ENCODE data around the gene GFRA1.

The GFRA1 gene

GRCh38 chr10:116253716-116254115 lies 19.3 kb downstream of the GFRA1 start:
- H3K9ac ChIP-seq (ENCODE audit: low read length) = no peak overlapping the region
- no peaks in the 10 kb centered on the region for H3K79me2 ChIP-seq (ENCODE audit: insufficient read depth, low read length)
- H3K36me3 ChIP-seq (ENCODE audit: insufficient read depth, low read length) = no peaks in the 10 kb centered on the region
- H3K4me2 ChIP-seq (ENCODE audit: low read length) = no peak overlapping the region
- no peaks in the 10 kb centered on the region for H3K9me2 ChIP-seq (ENCODE audit: low read depth, low read length)
- no peaks in the 10 kb centered on the region for H3F3A ChIP-seq (ENCODE audit: insufficient read depth, low read length)
- no peaks in the 10 kb centered on the region for H3K27me3 ChIP-seq (ENCODE audit: insufficient read depth, low read length)
- H3K27ac ChIP-seq (ENCODE audit: low read depth, low read length, poor library complexity, severe bottlenecking) = no peak overlapping the region
- H3K9me3 ChIP-seq (ENCODE audit: low read length) = no peaks in the 10 kb centered on the region
- H4K20me1 ChIP-seq (ENCODE audit: insufficient read depth, low read length) = no peaks in the 10 kb centered on the region
- no peak overlapping the region for H2AFZ ChIP-seq (ENCODE audit: low read length)
- TF ChIP-seq CTCF (IDR thresholded peaks at IDR 0.05; ENCODE audit: low read length) (no peak), EZH2 (IDR thresholded peaks at IDR 0.05; ENCODE audit: borderline replicate concordance, low read length) (no peak)
- H3K4me1 ChIP-seq (ENCODE audit: insufficient read depth, low read length, severe bottlenecking) = no peaks in the 10 kb centered on the region
- H3K4me3 ChIP-seq (ENCODE audit: low read depth, low read length, poor library complexity, severe bottlenecking) = no peak overlapping the region

GRCh38 chr10:116251602-116252395 lies 21.2 kb downstream of the GFRA1 start:
- Histone ChIP-seq H4K20me1 (ENCODE audit: insufficient read depth, low read length) (no peaks in the 10 kb centered on the region), H3K9me2 (ENCODE audit: low read depth, low read length) (no peaks in the 10 kb centered on the region), H3K4me1 (ENCODE audit: insufficient read depth, low read length, severe bottlenecking) (no peaks in the 10 kb centered on the region), H3K27ac (ENCODE audit: low read depth, low read length, poor library complexity, severe bottlenecking) (no peak overlapping the region), H3K4me2 (ENCODE audit: low read length) (no peak overlapping the region), H3K9me3 (ENCODE audit: low read length) (no peaks in the 10 kb centered on the region), H3K4me3 (ENCODE audit: low read depth, low read length, poor library complexity, severe bottlenecking) (no peak overlapping the region), H3K79me2 (ENCODE audit: insufficient read depth, low read length) (no peaks in the 10 kb centered on the region), H2AFZ (ENCODE audit: low read length) (no peak overlapping the region), H3K27me3 (ENCODE audit: insufficient read depth, low read length) (no peaks in the 10 kb centered on the region), H3F3A (ENCODE audit: insufficient read depth, low read length) (no peaks in the 10 kb centered on the region), H3K36me3 (ENCODE audit: insufficient read depth, low read length) (no peaks in the 10 kb centered on the region), H3K9ac (ENCODE audit: low read length) (no peak overlapping the region)
- TF ChIP-seq EZH2 (IDR thresholded peaks at IDR 0.05; ENCODE audit: borderline replicate concordance, low read length) = no peak
- TF ChIP-seq CTCF (IDR thresholded peaks at IDR 0.05; ENCODE audit: low read length) = no peak

- H3K4me2 ChIP-seq (ENCODE audit: low read length) = no peak overlapping the region
- no peaks in the 10 kb centered on the region for H4K20me1 ChIP-seq (ENCODE audit: insufficient read depth, low read length)
- no peaks in the 10 kb centered on the region for H3K9me3 ChIP-seq (ENCODE audit: low read length)
- H3K79me2 ChIP-seq (ENCODE audit: insufficient read depth, low read length) = no peaks in the 10 kb centered on the region
- no peaks in the 10 kb centered on the region for H3K9me2 ChIP-seq (ENCODE audit: low read depth, low read length)
- TF ChIP-seq EZH2 (IDR thresholded peaks at IDR 0.05; ENCODE audit: borderline replicate concordance, low read length) (no peak), CTCF (IDR thresholded peaks at IDR 0.05; ENCODE audit: low read length) (no peak)
- no peaks in the 10 kb centered on the region for H3F3A ChIP-seq (ENCODE audit: insufficient read depth, low read length)
- H3K9ac ChIP-seq (ENCODE audit: low read length) = no peak overlapping the region
- no peaks in the 10 kb centered on the region for H3K36me3 ChIP-seq (ENCODE audit: insufficient read depth, low read length)
- no peaks in the 10 kb centered on the region for H3K4me1 ChIP-seq (ENCODE audit: insufficient read depth, low read length, severe bottlenecking)
- no peaks in the 10 kb centered on the region for H3K27me3 ChIP-seq (ENCODE audit: insufficient read depth, low read length)
- H3K27ac ChIP-seq (ENCODE audit: low read depth, low read length, poor library complexity, severe bottlenecking) = no peak overlapping the region
- no peak overlapping the region for H2AFZ ChIP-seq (ENCODE audit: low read length)
- no peak overlapping the region for H3K4me3 ChIP-seq (ENCODE audit: low read depth, low read length, poor library complexity, severe bottlenecking)
These were observed 25.3 kb downstream of the GFRA1 start for GRCh38 chr10:116247691-116248090.

All from OCI-LY1 (cell line).